ENCODE data around the gene NME9. TPM values are rescaled to one million over a fixed set of nuclear protein-coding genes. Genes with fewer than 3 reads are reported as not detected.

NME9 gene
- total RNA-seq, 2 experiments from 2014 or later: 0.80 TPM; not detected in 1

DNA sequence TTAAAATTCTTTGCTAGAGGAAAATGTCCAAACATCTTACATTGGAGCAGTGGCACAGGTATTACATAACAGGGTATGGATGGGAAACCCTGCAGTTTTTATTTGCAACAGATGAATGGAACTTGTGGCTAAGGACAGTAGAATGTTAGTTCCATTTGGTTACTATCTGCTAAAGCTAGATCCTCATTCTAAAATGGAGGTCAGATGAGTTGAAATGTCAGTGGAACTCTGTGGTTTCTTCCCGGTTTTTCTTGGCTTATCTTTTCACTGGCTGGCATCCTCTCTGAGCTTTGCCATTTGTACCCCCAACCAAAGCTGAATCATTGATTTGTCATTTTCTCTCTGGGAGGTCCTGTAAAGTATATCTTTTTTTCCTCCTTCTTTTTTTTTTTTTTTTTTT is 73.6 kb downstream of the NME9 start:
- Histone ChIP-seq H3K36me3 (ENCODE audit: insufficient read depth, low read length) (peaks cover 10% of the 10 kb centered on the region), H3K9me3 (ENCODE audit: control insufficient read depth in 1 of 2, insufficient read depth in 1 of 2, low read length in 2 of 2) (no peaks in the 10 kb centered on the region), H3K27ac (ENCODE audit: low read depth in 1 of 2, low read length in 2 of 2) (no peak overlapping the region), H3K4me1 (ENCODE audit: insufficient read depth, low read length) (no peaks in the 10 kb centered on the region), H3K4me3 (ENCODE audit: low read length) (no peak overlapping the region), H3K27me3 (ENCODE audit: control insufficient read depth in 1 of 2, insufficient read depth in 2 of 2, low read length in 2 of 2) (no peaks in the 10 kb centered on the region)
- POLR2A ChIA-PET: no interaction called here
- Mint-ChIP-seq H3K27me3 (no peaks in the 10 kb centered on the region), H3K27ac (no peak overlapping the region), H3K36me3 (ENCODE audit: low read depth) (peaks cover 45% of the 10 kb centered on the region), H3K4me3 (no peak overlapping the region), H3K9me3 (no peaks in the 10 kb centered on the region), H3K4me1 (ENCODE audit: low read depth) (no peaks in the 10 kb centered on the region)
- CTCF ChIA-PET: no interaction called here
- intact Hi-C loops (cut with DNase I, micrococcal nuclease): no loop called here
- no peak for DNase-seq
- no peak for ATAC-seq (ENCODE audit: poor library complexity)
- TF ChIP-seq, protein P1, sequence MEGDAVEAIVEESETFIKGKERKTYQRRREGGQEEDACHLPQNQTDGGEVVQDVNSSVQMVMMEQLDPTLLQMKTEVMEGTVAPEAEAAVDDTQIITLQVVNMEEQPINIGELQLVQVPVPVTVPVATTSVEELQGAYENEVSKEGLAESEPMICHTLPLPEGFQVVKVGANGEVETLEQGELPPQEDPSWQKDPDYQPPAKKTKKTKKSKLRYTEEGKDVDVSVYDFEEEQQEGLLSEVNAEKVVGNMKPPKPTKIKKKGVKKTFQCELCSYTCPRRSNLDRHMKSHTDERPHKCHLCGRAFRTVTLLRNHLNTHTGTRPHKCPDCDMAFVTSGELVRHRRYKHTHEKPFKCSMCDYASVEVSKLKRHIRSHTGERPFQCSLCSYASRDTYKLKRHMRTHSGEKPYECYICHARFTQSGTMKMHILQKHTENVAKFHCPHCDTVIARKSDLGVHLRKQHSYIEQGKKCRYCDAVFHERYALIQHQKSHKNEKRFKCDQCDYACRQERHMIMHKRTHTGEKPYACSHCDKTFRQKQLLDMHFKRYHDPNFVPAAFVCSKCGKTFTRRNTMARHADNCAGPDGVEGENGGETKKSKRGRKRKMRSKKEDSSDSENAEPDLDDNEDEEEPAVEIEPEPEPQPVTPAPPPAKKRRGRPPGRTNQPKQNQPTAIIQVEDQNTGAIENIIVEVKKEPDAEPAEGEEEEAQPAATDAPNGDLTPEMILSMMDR (IDR thresholded peaks at IDR 0.05): no peak

DNA sequence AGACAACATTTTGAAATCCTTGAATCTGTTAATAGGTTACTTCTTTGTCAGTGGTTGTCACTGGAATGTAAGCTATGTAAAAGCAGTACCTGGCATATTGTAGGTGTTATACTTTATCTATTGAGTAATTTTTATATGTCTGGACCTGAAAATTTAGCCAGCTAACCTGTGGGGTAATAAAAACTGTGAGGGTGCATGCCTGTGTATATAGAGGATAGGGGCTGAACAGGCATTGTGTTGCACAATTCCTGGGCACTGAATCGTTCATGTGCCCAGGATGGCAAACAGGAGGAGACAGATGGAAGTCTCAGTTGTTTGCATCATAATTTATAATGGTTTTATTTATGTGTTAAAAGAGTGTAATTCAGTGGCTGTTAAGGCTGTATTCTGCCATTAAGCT is 75.4 kb downstream of the NME9 start:
- no peaks in the 10 kb centered on the region for H3K9me3 ChIP-seq (ENCODE audit: control insufficient read depth in 1 of 2, insufficient read depth in 1 of 2, low read length in 2 of 2)
- H3K27me3 Mint-ChIP-seq: no peaks in the 10 kb centered on the region
- CTCF ChIA-PET: no interaction called here
- TF ChIP-seq, protein P1 (IDR thresholded peaks at IDR 0.05): no peak
- intact Hi-C loops (cut with DNase I, micrococcal nuclease): no loop called here
- no peaks in the 10 kb centered on the region for H3K9me3 Mint-ChIP-seq
- H3K27me3 ChIP-seq (ENCODE audit: control insufficient read depth in 1 of 2, insufficient read depth in 2 of 2, low read length in 2 of 2): no peaks in the 10 kb centered on the region
- POLR2A ChIA-PET: no interaction called here
- no peak overlapping the region for H3K4me3 Mint-ChIP-seq
- no peaks in the 10 kb centered on the region for H3K4me1 ChIP-seq (ENCODE audit: insufficient read depth, low read length)
- H3K36me3 Mint-ChIP-seq (ENCODE audit: low read depth): peaks cover 27% of the 10 kb centered on the region
- H3K4me1 Mint-ChIP-seq (ENCODE audit: low read depth): no peaks in the 10 kb centered on the region
- H3K36me3 ChIP-seq (ENCODE audit: insufficient read depth, low read length): peaks cover 6% of the 10 kb centered on the region
- H3K27ac ChIP-seq (ENCODE audit: low read depth in 1 of 2, low read length in 2 of 2): no peak overlapping the region
- no peak overlapping the region for H3K27ac Mint-ChIP-seq
- DNase-seq: no peak
- H3K4me3 ChIP-seq (ENCODE audit: low read length): no peak overlapping the region
- ATAC-seq (ENCODE audit: poor library complexity): no peak

DNA sequence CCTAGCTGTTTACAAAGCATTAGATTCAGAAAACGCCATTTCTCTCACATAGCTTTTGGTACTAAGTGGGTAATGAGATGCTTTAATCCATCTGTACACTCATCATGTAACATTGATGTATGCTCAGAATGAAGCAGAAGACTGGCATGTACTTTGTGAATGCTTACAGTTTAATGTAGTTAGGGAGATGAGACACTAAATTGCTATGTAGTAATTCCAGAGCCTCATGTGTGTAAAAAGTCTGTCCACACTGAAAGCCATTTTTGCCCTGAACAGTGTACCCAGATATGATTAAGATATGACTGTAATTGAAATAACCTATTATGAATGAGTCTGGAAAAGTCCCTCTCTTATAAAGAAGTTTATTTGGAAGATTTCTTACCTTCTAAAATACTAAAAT is 76.0 kb downstream of the NME9 start:
- ATAC-seq (ENCODE audit: poor library complexity) (no peak), DNase-seq (no peak)
- ChIA-PET CTCF (no interaction called here), POLR2A (no interaction called here)
- no peak overlapping the region for H3K4me3 Mint-ChIP-seq
- TF ChIP-seq, protein P1 (IDR thresholded peaks at IDR 0.05): no peak
- no peak overlapping the region for H3K27ac Mint-ChIP-seq
- intact Hi-C loops (cut with DNase I, micrococcal nuclease): no loop called here
- peaks cover 25% of the 10 kb centered on the region for H3K36me3 Mint-ChIP-seq (ENCODE audit: low read depth)
- no peaks in the 10 kb centered on the region for H3K9me3 ChIP-seq (ENCODE audit: control insufficient read depth in 1 of 2, insufficient read depth in 1 of 2, low read length in 2 of 2)
- H3K27me3 ChIP-seq (ENCODE audit: control insufficient read depth in 1 of 2, insufficient read depth in 2 of 2, low read length in 2 of 2): no peaks in the 10 kb centered on the region
- H3K36me3 ChIP-seq (ENCODE audit: insufficient read depth, low read length): peaks cover under 1% of the 10 kb centered on the region
- H3K4me1 ChIP-seq (ENCODE audit: insufficient read depth, low read length): no peaks in the 10 kb centered on the region
- no peaks in the 10 kb centered on the region for H3K27me3 Mint-ChIP-seq
- no peak overlapping the region for H3K4me3 ChIP-seq (ENCODE audit: low read length)
- no peaks in the 10 kb centered on the region for H3K9me3 Mint-ChIP-seq
- no peaks in the 10 kb centered on the region for H3K4me1 Mint-ChIP-seq (ENCODE audit: low read depth)
- no peak overlapping the region for H3K27ac ChIP-seq (ENCODE audit: low read depth in 1 of 2, low read length in 2 of 2)

Other genes starting within 250 kb of the NME9 start
- gene DZIP1L, start 214.2 kb downstream of the NME9 start, total RNA-seq: not detected
- gene A4GNT, start 197.5 kb downstream of the NME9 start, total RNA-seq: not detected
- 10 to 100 TPM; 23.1 to 24.6 TPM for gene DBR1, start 154.9 kb downstream of the NME9 start, total RNA-seq
- 10 to 100 TPM; 62.8 to 62.9 TPM for gene ARMC8, start 142.6 kb downstream of the NME9 start, total RNA-seq
- gene MRAS, start 18.7 kb upstream of the NME9 start, total RNA-seq: under 1 TPM; 0.45 to 0.47 TPM
- under 1 TPM in 1 of 2 experiments, not detected in 1; 0.22 TPM for gene ESYT3, start 104.8 kb upstream of the NME9 start, total RNA-seq

Measured in CD4-positive, alpha-beta T cell (primary cell).